Measurements from ENCODE around the gene DAB2IP.
"Not testable (repeated sequence)": the region's sequence is repeated elsewhere in the genome, so short reads cannot be mapped to it uniquely, and the experiment has no call there.

The DAB2IP gene

GRCh38 chr9:121735065-121735792 is 83.8 kb downstream of the DAB2IP start:
- Histone ChIP-seq H3K9ac (ENCODE audit: low read depth in 1 of 2, low read length in 2 of 2) (peak overlapping the region; percentile 53 to 70), H3K27me3 (ENCODE audit: control insufficient read depth in 1 of 2, insufficient read depth in 2 of 2, low read length in 2 of 2) (no peaks in the 10 kb centered on the region), H3K27ac (ENCODE audit: low read depth, low read length) (peak overlapping the region; percentile 72), H3K4me1 (ENCODE audit: control insufficient read depth in 1 of 2, insufficient read depth in 2 of 2, low read length in 2 of 2) (peaks cover 76 to 80% of the 10 kb centered on the region in 2 donors), H3K9me3 (ENCODE audit: control insufficient read depth in 1 of 2, low read length in 2 of 2) (no peaks in the 10 kb centered on the region), H3K36me3 (ENCODE audit: control insufficient read depth in 1 of 2, insufficient read depth in 2 of 2, low read length in 2 of 2) (no peaks in the 10 kb centered on the region), H3K4me3 (ENCODE audit: low read depth in 1 of 2, low read length in 2 of 2) (peak overlapping the region in 1 of 2 donors; percentile 54)

GRCh38 chr9:121735793-121736770 is 84.6 kb downstream of the DAB2IP start:
- H3K27ac ChIP-seq (ENCODE audit: low read depth, low read length), result peak overlapping the region; percentile 88
- peaks cover 77 to 84% of the 10 kb centered on the region in 2 donors for H3K4me1 ChIP-seq (ENCODE audit: control insufficient read depth in 1 of 2, insufficient read depth in 2 of 2, low read length in 2 of 2)
- peak overlapping the region; percentile 61 to 88 for H3K9ac ChIP-seq (ENCODE audit: low read depth in 1 of 2, low read length in 2 of 2)

GRCh38 chr9:121736934-121737462 is 85.6 kb downstream of the DAB2IP start:
- H3K4me1 ChIP-seq (ENCODE audit: control insufficient read depth in 1 of 2, insufficient read depth in 2 of 2, low read length in 2 of 2), result peaks cover 77 to 84% of the 10 kb centered on the region in 2 donors
- peak overlapping the region; percentile 59 to 73 for H3K4me3 ChIP-seq (ENCODE audit: low read depth in 1 of 2, low read length in 2 of 2)
- H3K36me3 ChIP-seq (ENCODE audit: control insufficient read depth in 1 of 2, insufficient read depth in 2 of 2, low read length in 2 of 2), result no peaks in the 10 kb centered on the region
- no peaks in the 10 kb centered on the region for H3K27me3 ChIP-seq (ENCODE audit: control insufficient read depth in 1 of 2, insufficient read depth in 2 of 2, low read length in 2 of 2)
- H3K27ac ChIP-seq (ENCODE audit: low read depth, low read length), result peak overlapping the region; percentile 88
- peak overlapping the region; percentile 68 to 88 for H3K9ac ChIP-seq (ENCODE audit: low read depth in 1 of 2, low read length in 2 of 2)
- no peaks in the 10 kb centered on the region for H3K9me3 ChIP-seq (ENCODE audit: control insufficient read depth in 1 of 2, low read length in 2 of 2)

More at GRCh38 chr9:121735793-121736770, 84.6 kb downstream of the DAB2IP start:
- Histone ChIP-seq H3K4me3 (ENCODE audit: low read depth in 1 of 2, low read length in 2 of 2) (peak overlapping the region; percentile 59 to 73), H3K36me3 (ENCODE audit: control insufficient read depth in 1 of 2, insufficient read depth in 2 of 2, low read length in 2 of 2) (no peaks in the 10 kb centered on the region), H3K9me3 (ENCODE audit: control insufficient read depth in 1 of 2, low read length in 2 of 2) (no peaks in the 10 kb centered on the region), H3K27me3 (ENCODE audit: control insufficient read depth in 1 of 2, insufficient read depth in 2 of 2, low read length in 2 of 2) (no peaks in the 10 kb centered on the region)

GRCh38 chr9:121737481-121737931 is 86.1 kb downstream of the DAB2IP start:
- Histone ChIP-seq H3K9ac (ENCODE audit: low read depth in 1 of 2, low read length in 2 of 2) (peak overlapping the region; percentile 68 to 88), H3K4me1 (ENCODE audit: control insufficient read depth in 1 of 2, insufficient read depth in 2 of 2, low read length in 2 of 2) (peaks cover 80 to 82% of the 10 kb centered on the region in 2 donors), H3K27me3 (ENCODE audit: control insufficient read depth in 1 of 2, insufficient read depth in 2 of 2, low read length in 2 of 2) (no peaks in the 10 kb centered on the region), H3K27ac (ENCODE audit: low read depth, low read length) (peak overlapping the region; percentile 88), H3K9me3 (ENCODE audit: control insufficient read depth in 1 of 2, low read length in 2 of 2) (no peaks in the 10 kb centered on the region), H3K36me3 (ENCODE audit: control insufficient read depth in 1 of 2, insufficient read depth in 2 of 2, low read length in 2 of 2) (no peaks in the 10 kb centered on the region), H3K4me3 (ENCODE audit: low read depth in 1 of 2, low read length in 2 of 2) (peak overlapping the region; percentile 59 to 73)

- H3K27me3 ChIP-seq (ENCODE audit: control insufficient read depth in 1 of 2, insufficient read depth in 2 of 2, low read length in 2 of 2), result no peaks in the 10 kb centered on the region
- H3K36me3 ChIP-seq (ENCODE audit: control insufficient read depth in 1 of 2, insufficient read depth in 2 of 2, low read length in 2 of 2), result no peaks in the 10 kb centered on the region
- H3K27ac ChIP-seq (ENCODE audit: low read depth, low read length), result peak overlapping the region; percentile 48
- H3K9me3 ChIP-seq (ENCODE audit: control insufficient read depth in 1 of 2, low read length in 2 of 2), result no peaks in the 10 kb centered on the region
- H3K4me1 ChIP-seq (ENCODE audit: control insufficient read depth in 1 of 2, insufficient read depth in 2 of 2, low read length in 2 of 2), result peaks cover 80 to 83% of the 10 kb centered on the region in 2 donors
- peak overlapping the region; percentile 68 to 88 for H3K9ac ChIP-seq (ENCODE audit: low read depth in 1 of 2, low read length in 2 of 2)
- peak overlapping the region; percentile 59 to 73 for H3K4me3 ChIP-seq (ENCODE audit: low read depth in 1 of 2, low read length in 2 of 2)
Observed at GRCh38 chr9:121738411-121738810, 87.0 kb downstream of the DAB2IP start.

- no peak overlapping the region for H3K27ac ChIP-seq (ENCODE audit: low read depth, low read length)
- H3K9ac ChIP-seq (ENCODE audit: low read depth in 1 of 2, low read length in 2 of 2), result peak overlapping the region; percentile 9 to 88
- no peaks in the 10 kb centered on the region for H3K9me3 ChIP-seq (ENCODE audit: control insufficient read depth in 1 of 2, low read length in 2 of 2)
- peak overlapping the region; percentile 49 to 73 for H3K4me3 ChIP-seq (ENCODE audit: low read depth in 1 of 2, low read length in 2 of 2)
- H3K36me3 ChIP-seq (ENCODE audit: control insufficient read depth in 1 of 2, insufficient read depth in 2 of 2, low read length in 2 of 2), result no peaks in the 10 kb centered on the region
- H3K4me1 ChIP-seq (ENCODE audit: control insufficient read depth in 1 of 2, insufficient read depth in 2 of 2, low read length in 2 of 2), result peaks cover 78 to 84% of the 10 kb centered on the region in 2 donors
- H3K27me3 ChIP-seq (ENCODE audit: control insufficient read depth in 1 of 2, insufficient read depth in 2 of 2, low read length in 2 of 2), result no peaks in the 10 kb centered on the region
Observed at GRCh38 chr9:121738968-121739367, 87.5 kb downstream of the DAB2IP start.

- Histone ChIP-seq H3K9ac (ENCODE audit: low read depth in 1 of 2, low read length in 2 of 2) (no peak overlapping the region), H3K27me3 (ENCODE audit: control insufficient read depth in 1 of 2, insufficient read depth in 2 of 2, low read length in 2 of 2) (no peaks in the 10 kb centered on the region), H3K27ac (ENCODE audit: low read depth, low read length) (peak overlapping the region; percentile 11), H3K4me1 (ENCODE audit: control insufficient read depth in 1 of 2, insufficient read depth in 2 of 2, low read length in 2 of 2) (peaks cover 81 to 86% of the 10 kb centered on the region in 2 donors), H3K9me3 (ENCODE audit: control insufficient read depth in 1 of 2, low read length in 2 of 2) (no peaks in the 10 kb centered on the region), H3K36me3 (ENCODE audit: control insufficient read depth in 1 of 2, insufficient read depth in 2 of 2, low read length in 2 of 2) (no peaks in the 10 kb centered on the region), H3K4me3 (ENCODE audit: low read depth in 1 of 2, low read length in 2 of 2) (no peak overlapping the region)
Observed at GRCh38 chr9:121739971-121740370, 88.5 kb downstream of the DAB2IP start.

- Histone ChIP-seq H3K9ac (ENCODE audit: low read depth in 1 of 2, low read length in 2 of 2) (no peak overlapping the region), H3K27me3 (ENCODE audit: control insufficient read depth in 1 of 2, insufficient read depth in 2 of 2, low read length in 2 of 2) (no peaks in the 10 kb centered on the region), H3K4me3 (ENCODE audit: low read depth in 1 of 2, low read length in 2 of 2) (no peak overlapping the region), H3K4me1 (ENCODE audit: control insufficient read depth in 1 of 2, insufficient read depth in 2 of 2, low read length in 2 of 2) (peaks cover 73 to 82% of the 10 kb centered on the region in 2 donors), H3K27ac (ENCODE audit: low read depth, low read length) (no peak overlapping the region), H3K36me3 (ENCODE audit: control insufficient read depth in 1 of 2, insufficient read depth in 2 of 2, low read length in 2 of 2) (no peaks in the 10 kb centered on the region), H3K9me3 (ENCODE audit: control insufficient read depth in 1 of 2, low read length in 2 of 2) (no peaks in the 10 kb centered on the region)
Observed at GRCh38 chr9:121741228-121741918, 89.9 kb downstream of the DAB2IP start.

GRCh38 chr9:121741919-121742283 is 90.5 kb downstream of the DAB2IP start:
- H3K27ac ChIP-seq (ENCODE audit: low read depth, low read length); H3K4me3 ChIP-seq (ENCODE audit: low read depth in 1 of 2, low read length in 2 of 2); H3K9me3 ChIP-seq (ENCODE audit: control insufficient read depth in 1 of 2, low read length in 2 of 2); H3K27me3 ChIP-seq (ENCODE audit: control insufficient read depth in 1 of 2, insufficient read depth in 2 of 2, low read length in 2 of 2); H3K9ac ChIP-seq (ENCODE audit: low read depth in 1 of 2, low read length in 2 of 2); H3K36me3 ChIP-seq (ENCODE audit: control insufficient read depth in 1 of 2, insufficient read depth in 2 of 2, low read length in 2 of 2): not testable (repeated sequence)
- H3K4me1 ChIP-seq (ENCODE audit: control insufficient read depth in 1 of 2, insufficient read depth in 2 of 2, low read length in 2 of 2), result peaks cover 71 to 81% of the 10 kb centered on the region in 2 donors

Data from duodenal mucosa (tissue), 2 donors.